ENCODE results near the gene IPO7.
"Not testable (repeated sequence)": the region's sequence is repeated elsewhere in the genome, so short reads cannot be mapped to it uniquely, and the experiment has no call there.

IPO7 gene

DNA sequence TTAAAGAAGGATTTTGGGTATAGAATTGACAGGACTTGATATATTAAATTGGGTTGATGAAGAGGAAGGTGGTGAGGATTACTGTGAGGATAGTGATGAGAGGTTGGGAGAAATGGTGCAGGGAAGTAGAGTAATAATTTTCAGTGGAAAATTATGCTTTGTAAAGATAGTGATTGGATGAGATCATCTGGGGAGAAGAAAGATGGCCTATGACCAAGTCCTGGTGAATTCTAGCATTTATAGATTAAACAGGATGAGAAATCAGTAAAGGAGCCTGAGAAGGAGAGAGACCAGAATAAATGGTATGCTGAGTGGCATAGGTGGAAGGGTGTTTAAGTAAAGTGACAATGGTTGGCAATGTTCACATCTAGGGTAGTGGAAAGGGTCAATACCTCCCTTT, 15.0 kb downstream of the IPO7 start:
- DNase-seq: no peak

DNA sequence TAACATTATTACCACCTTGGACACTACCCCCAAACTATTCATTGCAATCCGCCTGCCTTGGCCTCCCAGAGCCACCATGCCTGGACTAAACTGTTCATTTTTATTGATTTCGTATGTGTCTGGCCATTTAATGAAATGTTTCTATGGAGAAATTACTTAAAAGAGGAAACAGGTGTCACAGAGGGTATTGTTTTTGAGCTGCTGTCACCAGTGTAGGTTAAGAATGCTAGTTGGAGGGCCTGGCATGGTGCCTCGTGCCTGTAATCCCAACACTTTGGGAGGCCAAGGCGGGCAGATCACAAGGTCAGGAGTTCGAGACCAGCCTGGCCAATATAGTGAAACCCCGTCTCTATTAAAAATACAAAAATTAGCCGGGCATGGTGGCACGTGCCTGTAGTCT, 17.4 kb downstream of the IPO7 start:
- not testable (repeated sequence) for DNase-seq

DNA sequence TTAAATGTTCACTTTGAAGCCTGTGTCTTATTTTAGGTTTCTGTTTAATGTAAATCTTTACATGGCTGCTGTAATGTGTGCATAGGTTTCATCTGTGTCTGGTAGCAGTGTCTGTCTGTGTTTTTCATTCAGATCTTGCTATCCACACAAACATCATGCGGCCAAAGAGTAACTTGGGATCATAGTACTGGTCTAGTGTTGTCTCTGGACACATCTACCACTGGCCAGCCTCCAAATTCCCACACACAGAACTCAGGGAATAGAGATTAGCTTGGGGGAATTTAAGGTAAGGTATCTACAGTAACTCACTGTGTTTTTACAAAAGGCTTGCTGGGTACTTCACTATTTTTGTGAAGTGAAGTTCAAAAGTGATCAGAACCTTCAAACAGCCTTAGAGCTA, 44.3 kb downstream of the IPO7 start:
- DNase-seq: no peak

DNA sequence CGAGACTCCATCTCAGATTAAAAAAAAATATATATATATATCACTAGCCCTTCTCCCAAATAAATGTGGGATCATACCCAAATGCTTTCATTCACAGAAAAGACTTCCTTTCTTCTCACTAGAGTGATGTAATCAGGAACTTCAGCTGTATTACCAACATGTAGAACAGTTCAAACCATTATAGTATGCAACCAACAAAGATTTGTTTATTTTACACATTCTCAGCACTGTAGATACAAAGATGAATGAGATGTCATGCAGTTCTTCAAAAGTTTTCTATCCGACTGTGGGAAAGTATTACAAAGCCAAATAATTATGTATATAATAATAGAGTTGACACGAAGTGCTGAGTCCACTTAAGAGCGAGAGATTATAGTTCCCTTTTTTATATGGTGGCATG, 54.2 kb downstream of the IPO7 start:
- no peak for DNase-seq

DNA sequence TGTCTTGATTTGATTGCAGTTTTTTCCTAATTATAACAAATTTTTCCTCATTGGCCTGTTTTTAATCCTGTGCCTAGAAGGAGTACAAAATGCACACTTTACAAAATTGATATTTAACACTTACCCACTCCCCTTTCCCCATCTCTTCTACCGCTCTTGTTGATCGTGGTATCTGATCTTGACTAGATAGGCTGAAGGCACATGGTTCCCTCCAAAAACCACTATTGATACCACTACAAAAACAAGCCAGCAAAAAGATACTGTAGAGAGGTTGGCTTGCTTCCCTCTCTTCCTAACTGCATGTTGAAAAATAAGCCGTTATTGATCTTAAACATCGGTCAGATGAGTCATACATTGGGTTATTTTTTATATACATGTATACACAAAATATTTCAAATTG, 61.8 kb downstream of the IPO7 start:
- no peak for DNase-seq

DNA sequence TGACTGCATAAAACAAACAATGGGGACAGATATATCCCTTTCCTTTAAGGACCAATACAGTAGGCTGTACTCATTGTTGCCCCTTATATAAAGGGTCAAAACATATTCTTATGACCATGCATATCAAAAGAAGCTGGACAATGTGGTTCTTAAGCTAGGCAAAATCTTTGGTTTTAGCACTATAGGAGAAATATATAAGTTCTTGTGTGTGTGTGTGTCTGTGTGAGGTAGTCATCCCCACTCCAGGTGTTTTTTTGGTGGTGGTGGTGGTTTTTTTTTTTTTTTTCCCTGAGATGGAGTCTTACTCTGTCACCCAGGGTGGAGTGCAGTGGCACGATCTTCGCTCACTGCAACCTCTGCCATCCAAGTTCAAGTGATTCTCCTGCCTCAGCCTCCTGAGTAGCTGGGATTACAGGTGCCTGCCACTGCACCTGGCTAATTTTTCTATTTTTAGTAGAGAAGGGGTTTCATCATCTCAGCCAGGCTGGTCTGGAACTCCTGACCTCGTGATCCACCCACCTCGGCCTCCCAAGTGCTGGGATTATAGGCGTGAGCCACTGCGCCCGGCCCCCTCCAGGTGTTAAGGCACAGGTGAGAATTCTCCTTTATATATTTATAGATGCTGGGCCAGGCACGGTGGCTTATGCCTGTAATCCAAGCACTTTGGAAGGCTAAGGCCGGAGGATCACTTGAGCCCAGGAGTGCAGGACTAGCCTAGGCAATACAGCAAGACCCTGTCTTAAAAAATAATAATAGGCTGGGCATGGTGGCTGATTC, 64.3 kb downstream of the IPO7 start:
- DNase-seq: no peak

DNA sequence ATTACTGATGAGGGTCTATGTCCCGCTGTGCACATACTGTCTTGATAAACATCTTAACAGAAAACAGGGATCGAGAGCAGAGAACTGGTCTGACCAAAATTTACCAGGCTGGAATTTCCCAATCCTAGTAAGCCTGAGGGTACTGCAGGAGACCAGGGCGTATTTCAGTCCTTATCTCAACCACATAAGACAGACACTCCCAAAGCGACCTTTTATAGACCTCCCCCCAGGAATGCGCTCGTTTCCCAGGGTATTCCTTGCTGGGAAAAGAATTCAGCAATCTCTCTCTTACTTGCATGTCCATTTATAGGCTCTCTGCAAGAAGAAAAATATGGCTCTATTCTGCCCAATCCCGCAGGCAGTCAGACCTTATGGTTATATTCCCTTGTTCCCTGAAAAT, 67.6 kb downstream of the IPO7 start:
- DNase-seq: not testable (repeated sequence)

DNA sequence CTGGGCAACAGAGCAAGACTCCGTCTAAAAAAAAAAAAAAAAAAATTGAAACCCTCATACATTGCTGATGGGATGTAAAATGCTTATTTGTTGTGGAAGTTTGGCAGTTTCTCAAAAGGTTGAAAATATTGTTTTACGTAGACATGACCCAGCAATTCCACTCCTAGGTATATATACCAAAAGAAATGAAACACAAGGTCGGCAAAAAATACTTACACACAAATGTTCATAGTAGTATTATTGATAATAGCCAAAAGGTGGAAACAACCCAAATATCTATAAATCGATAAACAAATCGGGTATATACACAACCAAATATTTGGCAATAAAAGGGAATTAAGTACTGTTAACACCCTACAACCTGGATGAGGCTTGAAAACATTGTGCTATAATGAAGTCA, 71.3 kb downstream of the IPO7 start:
- no peak for DNase-seq

DNA sequence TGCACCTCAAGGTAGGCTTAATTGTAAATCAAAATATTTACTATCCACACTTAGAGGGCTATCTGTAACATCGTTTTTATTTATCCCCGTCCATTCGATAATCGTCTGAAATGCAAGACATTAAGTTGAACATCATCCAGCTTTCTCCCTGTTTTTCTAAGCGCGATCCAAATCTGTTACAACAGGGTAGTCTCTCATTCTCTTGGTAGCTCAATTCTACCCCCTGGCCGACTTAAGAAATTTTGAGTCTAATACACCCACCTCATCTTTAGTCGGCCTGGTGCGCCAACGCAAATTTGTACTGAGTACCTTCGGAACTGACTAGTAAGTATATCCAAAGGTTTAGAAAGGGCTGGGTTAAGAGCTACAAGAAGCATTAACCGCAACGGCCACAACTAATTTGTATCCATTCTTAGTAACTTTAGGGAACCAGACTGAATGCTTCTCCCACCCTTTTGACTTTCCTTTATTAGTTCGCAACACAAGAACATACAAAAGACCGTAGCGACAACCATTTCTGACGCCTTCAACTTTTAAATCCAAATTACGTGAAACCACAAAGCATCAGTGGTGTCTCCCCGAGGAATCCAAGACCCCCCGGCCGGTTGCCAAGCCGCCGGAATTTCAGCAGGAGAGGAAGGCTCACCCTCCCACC, 75.3 kb downstream of the IPO7 start:
- peak; percentile 69 for DNase-seq

DNA sequence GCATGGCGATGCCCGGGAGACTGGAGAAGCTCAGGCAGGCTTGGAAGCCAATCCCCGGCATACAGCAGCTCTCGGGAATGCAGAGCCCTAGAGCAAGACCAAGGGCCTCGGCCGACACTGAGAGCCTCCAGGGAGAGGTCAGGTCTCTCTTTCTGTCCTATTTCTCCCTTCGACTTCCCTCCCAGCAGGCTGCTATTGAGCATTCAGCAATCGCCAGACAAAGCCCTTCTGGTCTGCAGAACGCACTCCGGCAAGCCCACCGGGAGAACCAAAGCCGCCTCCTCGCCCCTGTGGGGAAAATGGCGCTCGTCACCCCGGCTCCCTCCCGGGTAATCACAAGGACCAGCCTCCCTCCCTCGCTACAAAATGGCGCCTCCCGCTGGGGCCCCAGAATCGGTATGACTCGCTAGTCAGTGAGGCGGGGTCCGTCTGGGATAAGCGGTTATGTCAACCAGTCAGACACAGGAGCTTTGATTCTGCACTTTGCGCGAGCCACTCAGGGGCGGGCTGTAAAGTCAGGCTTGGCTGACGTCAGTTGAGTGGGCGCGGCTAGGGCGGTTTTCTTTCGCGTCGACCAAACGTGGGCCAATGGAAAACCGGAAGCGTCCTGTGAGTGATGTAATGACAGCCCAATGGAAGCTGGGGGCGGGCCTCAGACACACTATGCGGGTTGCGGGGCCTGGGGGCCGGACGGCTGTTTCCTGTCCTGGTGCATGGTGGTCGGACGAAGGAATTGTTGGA, 76.0 kb downstream of the IPO7 start, which contains the start of gene ZNF143:
TSS of gene ZNF143 (plus strand) at position 691 of the 741 bp plus-strand sequence. CDS start 10,297 bp downstream, outside the sequence.
- peak; percentile 100 for DNase-seq

DNA sequence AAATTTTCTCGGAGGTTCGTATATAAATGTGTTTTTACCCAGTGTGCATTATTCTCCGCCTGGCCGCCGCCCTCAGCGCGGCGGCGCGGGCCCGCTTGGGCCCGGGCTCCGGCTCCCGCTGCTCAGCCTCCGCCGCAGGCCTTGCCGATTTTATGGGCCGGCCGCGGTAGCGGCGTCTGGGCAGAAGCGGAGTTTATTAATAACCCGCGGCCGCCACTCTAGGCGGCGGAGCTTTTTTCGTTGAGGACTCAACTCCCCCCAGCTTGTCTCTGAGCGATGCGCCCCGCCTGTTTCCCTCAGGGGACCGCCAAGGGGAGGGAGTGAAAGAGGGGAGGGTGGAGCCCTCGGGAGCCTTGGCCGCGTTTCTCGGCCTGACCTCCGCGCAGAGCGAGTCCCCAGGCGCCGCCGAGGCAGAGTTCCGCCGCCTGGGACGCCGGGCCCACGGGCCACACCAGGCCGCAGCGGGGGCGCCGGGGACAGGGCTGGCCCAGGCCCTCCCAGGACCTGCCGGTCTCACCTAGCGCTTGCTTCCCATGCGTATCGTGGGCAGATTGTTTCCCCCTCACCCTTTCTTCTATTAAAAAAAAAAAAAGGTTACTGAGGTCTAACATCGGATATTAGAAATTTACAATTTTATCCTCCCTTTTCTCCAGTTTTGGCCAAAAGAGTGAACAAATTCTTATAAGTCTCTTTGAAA, 76.8 kb downstream of the IPO7 start:
- DNase-seq: peak; percentile 93

DNA sequence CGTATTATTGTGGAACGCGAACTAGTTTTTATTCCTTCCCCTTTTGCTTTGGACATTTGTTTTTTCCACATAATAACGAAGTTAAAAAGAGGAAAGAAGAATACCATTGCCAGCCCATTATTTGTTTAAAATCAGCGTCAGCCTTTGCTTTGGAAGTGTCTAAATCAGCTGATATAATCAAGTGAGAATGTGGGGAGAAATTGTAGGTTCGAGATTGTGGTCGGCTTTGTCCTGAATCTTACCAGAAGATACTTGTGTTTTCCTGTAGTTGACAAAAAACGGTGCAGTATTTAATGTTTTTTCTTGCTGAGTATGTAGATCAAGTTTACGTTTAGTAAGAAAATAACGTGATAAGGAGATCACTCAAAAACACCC, 77.3 kb downstream of the IPO7 start:
- peak; percentile 63 for DNase-seq

DNA sequence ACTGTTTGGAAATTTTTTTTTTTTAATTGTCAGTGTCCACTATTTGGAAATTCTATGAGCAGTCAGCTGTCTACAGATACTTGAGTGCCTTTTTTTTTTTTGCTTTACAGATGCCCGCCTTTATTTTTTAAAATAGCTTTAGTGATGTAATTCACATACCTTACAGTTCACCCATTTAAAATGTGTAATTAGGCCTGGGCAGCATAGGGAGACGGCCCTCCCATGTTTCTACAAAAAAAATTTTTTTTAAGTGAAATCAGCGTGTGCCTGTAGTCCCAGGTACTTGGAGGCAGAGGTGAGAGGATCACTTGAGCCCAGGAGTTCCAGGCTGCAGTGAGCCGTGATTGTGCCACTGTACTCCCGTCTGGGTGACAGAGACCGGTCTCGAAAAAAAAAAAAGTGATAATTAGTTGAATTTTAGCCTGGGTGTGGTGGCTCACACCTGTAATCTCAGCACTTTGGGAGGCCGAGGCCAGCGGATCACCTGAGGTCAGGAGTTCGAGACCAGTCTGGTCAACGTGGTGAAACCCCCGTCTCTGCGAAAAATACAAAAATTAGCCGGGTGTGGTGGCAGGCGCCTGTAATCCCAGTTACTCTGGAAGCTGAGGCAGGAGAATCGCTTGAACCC, 77.8 kb downstream of the IPO7 start:
- no peak for DNase-seq

DNA sequence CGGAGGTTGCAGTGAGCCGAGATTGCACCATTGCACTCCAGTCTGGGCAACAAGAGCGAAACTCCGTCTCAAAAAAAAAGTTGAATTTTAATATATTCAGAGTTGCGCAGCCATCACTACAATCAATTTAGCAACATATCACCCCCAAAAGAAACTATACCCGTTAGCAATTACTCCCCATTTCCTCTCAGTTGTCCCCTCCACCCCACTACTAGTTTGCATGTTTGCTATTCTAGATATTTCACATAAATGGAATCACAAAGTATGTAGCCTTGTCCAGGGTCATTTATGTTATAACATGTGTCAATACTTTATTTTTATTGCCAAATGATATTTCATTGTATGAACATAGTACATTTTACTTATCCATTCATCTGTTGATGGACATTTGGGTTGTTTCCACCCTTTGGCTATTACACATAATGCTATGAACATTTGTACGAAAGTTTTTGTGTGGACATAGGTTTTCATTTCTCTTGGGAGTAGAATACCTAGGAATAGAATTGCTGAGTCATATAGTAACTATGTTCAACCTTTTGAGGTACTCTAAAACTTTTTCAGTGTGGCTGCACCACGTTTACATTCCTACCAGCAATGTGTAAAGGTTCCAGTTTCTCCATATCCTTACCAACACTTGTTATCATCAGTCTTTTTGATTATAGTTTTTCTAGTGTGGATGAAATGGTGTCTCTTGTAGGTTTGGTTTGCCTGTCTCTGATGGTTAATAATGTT, 78.5 kb downstream of the IPO7 start:
- peak; percentile 26 for DNase-seq

DNA sequence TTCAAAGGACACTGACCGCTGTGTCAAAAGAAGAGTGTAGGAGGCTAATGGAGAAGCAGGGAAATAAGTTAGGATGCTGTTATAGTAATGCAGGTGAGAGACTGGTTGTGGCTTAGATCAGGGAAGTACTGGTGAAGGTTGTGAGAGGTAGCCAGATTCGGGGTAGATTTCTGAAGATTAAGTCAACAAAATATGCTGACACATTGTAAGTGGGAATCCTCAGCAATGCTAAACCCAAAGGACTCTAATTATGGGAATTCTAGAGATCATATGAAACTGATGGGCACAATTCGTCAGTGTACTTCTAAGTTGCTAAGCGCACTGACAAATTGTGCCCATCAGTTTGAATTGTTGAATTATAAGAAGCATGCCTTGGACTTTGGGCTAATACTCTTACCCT, 86.3 kb downstream of the IPO7 start:
- no peak for DNase-seq

DNA sequence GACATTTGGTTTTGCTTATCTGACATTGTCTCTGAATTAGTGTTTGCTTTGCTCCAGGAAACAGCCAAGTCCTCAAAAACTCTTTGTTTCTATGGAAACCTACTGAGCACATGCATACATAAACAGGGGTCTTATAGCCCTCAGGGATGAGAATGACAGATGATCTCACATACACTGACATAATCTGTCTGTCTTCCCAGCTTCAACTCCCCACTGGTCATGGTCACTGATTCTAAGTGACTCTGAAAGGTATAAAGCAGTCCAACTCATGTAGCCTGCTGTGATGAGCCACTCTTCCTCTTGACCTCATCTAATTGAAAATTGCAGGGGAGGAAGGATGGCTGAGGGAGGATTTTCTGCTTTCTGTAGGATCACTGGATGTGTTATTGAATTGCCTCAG, 89.0 kb downstream of the IPO7 start:
- DNase-seq: no peak

DNA sequence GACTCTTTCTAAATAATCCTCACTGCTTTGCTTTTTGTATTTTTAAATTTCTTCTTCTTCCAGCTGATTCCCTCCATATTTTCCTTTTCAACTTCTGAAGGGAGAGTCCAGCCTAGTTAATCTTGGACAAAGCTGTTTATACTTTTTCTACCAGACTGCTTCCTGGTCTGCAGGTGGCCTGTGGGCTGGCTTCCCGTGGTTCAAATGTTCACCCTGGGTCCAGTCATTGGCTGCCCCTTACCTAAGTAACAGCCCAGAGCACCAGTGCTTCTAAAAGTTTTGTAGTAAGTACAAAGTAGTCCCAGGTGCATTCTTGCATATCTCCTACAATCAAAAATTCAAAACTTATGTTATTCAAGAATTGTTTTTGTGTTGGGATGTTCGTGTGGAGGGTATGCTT, 95.4 kb downstream of the IPO7 start:
- DNase-seq: no peak

DNA sequence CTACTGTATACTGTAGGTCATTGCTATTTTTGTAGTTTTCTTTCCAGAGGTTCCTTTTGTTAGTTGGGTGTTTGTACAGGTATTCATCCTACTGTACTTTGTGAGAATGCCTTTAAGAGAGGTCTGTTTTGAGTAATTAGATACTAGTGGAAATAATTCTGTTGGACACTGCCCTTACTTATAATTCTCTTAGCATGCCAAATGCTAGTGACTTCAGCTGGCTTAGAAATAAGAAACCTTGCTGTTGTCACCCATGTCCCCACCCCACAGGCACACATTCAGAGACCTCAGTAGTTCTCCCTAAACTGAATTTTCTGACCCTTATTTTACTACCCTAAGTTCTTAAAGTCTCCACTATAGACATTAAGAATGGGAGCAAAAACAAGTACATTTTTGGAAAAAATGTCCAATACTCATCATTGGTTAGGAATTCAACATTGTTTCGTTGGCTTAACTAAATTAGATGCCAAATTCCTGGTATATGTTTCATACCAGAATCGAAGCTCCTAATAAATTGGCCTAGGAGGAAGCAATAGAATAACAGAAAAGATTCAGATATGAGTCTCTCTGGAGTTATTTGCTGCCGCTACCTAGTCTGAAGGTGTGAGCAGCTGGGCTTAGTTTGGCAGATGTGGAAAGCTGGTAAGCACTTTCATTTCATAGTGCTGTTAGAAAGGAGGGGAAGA, 104.8 kb downstream of the IPO7 start:
- no peak for DNase-seq

DNA sequence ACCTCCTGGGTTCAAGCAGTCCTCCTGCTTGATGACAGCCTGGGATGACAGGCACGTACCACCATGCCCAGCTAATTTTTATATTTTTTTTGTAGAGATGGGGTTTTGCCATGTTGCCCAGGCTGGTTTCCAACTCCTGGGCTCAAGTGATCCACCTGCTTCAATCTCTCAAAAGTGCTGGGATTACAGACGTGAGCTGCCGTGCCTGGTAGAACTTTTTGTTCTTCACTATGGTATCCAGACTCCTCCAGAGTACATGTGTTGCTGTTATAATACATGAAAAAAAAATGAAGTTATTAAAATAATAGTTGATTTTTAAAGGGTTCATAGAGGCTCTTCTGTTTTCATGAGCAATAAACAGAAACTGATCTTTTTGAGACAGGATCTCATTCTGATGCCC, 105.9 kb downstream of the IPO7 start:
- DNase-seq: no peak

DNA sequence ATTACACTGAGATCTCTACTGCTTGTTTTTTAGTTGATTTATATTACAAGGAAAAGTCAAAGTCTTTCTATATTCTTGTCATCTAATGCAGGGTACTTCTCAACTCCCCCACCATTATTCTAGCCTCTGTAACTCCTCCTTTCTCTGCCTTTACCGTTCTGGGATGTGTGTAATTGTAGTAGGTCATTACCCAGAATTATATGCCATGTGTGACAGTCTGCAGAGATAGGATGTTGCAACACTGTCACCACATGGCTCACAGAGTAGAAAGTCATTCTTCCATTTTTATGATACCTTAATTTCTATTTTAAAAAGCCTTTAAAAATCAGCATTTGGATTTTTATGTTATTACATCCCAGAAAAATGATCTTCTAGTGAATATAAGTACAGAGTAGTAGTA, 109.0 kb downstream of the IPO7 start:
- DNase-seq: peak; percentile 70

DNA sequence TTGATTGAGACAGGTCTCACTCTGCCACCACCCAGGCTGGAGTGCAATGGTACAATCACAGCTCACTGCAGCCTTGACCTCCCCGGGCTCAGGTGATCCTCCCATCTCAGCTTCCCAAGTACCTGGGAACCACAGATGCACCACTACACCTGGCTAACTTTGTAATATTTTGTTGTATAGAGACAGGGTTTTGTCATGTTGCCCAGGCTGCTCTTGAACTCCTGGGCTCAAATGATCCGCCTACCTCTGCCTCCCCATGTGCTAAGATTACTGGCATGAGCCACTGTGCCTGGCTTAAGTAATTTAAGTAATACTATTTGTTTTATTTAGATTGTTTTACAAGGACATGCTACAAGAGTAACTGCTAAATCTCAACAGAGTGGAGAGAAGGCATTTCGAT, 109.9 kb downstream of the IPO7 start:
- no peak for DNase-seq
